GM10847 (cell line): Measurements from ENCODE around the gene SLC19A1.

Experiments used
- POLR2A ChIP-seq: IDR thresholded peaks from 2 replicates; pipeline ENCODE4 v1.6.1; 2011; ENCODE audit not compliant: insufficient read length; ENCODE audit errors: extremely low read depth

SLC19A1 gene

GRCh38 chr21:45522986-45523385, 19.3 kb downstream of the SLC19A1 start:
- TF ChIP-seq POLR2A: no peak

GRCh38 chr21:45522381-45522780, 19.9 kb downstream of the SLC19A1 start:
- TF ChIP-seq POLR2A: no peak

- no peak for TF ChIP-seq POLR2A
These were observed 21.0 kb downstream of the SLC19A1 start for GRCh38 chr21:45521241-45521640.

GRCh38 chr21:45519182-45519581, 23.1 kb downstream of the SLC19A1 start:
- no peak for TF ChIP-seq POLR2A

- no peak for TF ChIP-seq POLR2A
These were observed 23.5 kb downstream of the SLC19A1 start for GRCh38 chr21:45518742-45519141.

- no peak for TF ChIP-seq POLR2A
These were observed 24.8 kb downstream of the SLC19A1 start for GRCh38 chr21:45517249-45518065.

- TF ChIP-seq POLR2A: no peak
These were observed 25.5 kb downstream of the SLC19A1 start for GRCh38 chr21:45516671-45517151.

- no peak for TF ChIP-seq POLR2A
These were observed 26.1 kb downstream of the SLC19A1 start for GRCh38 chr21:45516071-45516670.

GRCh38 chr21:45515241-45516061, 26.8 kb downstream of the SLC19A1 start:
- no peak for TF ChIP-seq POLR2A

- TF ChIP-seq POLR2A: no peak
These were observed 27.8 kb downstream of the SLC19A1 start for GRCh38 chr21:45514311-45515021.

- TF ChIP-seq POLR2A: no peak
These were observed 28.4 kb downstream of the SLC19A1 start for GRCh38 chr21:45513741-45514310.

GRCh38 chr21:45513003-45513717, 29.1 kb downstream of the SLC19A1 start:
- TF ChIP-seq POLR2A: no peak

- TF ChIP-seq POLR2A: no peak
These were observed 29.6 kb downstream of the SLC19A1 start for GRCh38 chr21:45512626-45513002.
